IPS-15b (cell line): ENCODE data around the gene CCDC195.

Experiments
- H3K27me3 ChIP-seq: one replicate; pipeline ENCODE4 v1.6.1; 2013; ENCODE audit warnings: low read length; ENCODE audit not compliant: control insufficient read depth, insufficient read depth
- H3K36me3 ChIP-seq: one replicate; pipeline ENCODE4 v1.6.1; 2013; ENCODE audit warnings: low read length; ENCODE audit not compliant: control insufficient read depth, insufficient read depth
- H3K4me1 ChIP-seq: one replicate; pipeline ENCODE4 v1.6.1; 2013; ENCODE audit warnings: mild to moderate bottlenecking, low read length; ENCODE audit not compliant: control insufficient read depth, insufficient read depth
- H3K4me3 ChIP-seq: one replicate; pipeline ENCODE4 v1.5.1; 2013; ENCODE audit warnings: low read depth, low read length
- H3K9ac ChIP-seq: one replicate; pipeline ENCODE4 v1.6.1; 2013; ENCODE audit warnings: low read depth, mild to moderate bottlenecking, low read length
- H3K9me3 ChIP-seq: one replicate; pipeline ENCODE4 v1.6.1; 2013; ENCODE audit warnings: mild to moderate bottlenecking, low read length; ENCODE audit not compliant: control insufficient read depth, insufficient read depth

Gene CCDC195

GRCh38 chr2:224724331-224724730, 8.2 kb upstream of the CCDC195 start:
- Histone ChIP-seq H3K9ac (no peak overlapping the region), H3K4me3 (no peak overlapping the region), H3K27me3 (no peaks in the 10 kb centered on the region), H3K9me3 (no peaks in the 10 kb centered on the region), H3K36me3 (no peaks in the 10 kb centered on the region), H3K4me1 (no peaks in the 10 kb centered on the region)

- Histone ChIP-seq H3K4me1 (no peaks in the 10 kb centered on the region), H3K9ac (no peak overlapping the region), H3K4me3 (no peak overlapping the region), H3K36me3 (no peaks in the 10 kb centered on the region), H3K27me3 (no peaks in the 10 kb centered on the region), H3K9me3 (no peaks in the 10 kb centered on the region)
These were observed 7.5 kb upstream of the CCDC195 start for GRCh38 chr2:224723586-224724217.

GRCh38 chr2:224722770-224723169, 6.6 kb upstream of the CCDC195 start:
- no peaks in the 10 kb centered on the region for H3K9me3 ChIP-seq
- H3K4me3 ChIP-seq = no peak overlapping the region
- H3K27me3 ChIP-seq = no peaks in the 10 kb centered on the region
- H3K4me1 ChIP-seq = no peaks in the 10 kb centered on the region
- H3K36me3 ChIP-seq = no peaks in the 10 kb centered on the region
- H3K9ac ChIP-seq = no peak overlapping the region

GRCh38 chr2:224722250-224722649, 6.1 kb upstream of the CCDC195 start:
- H3K27me3 ChIP-seq = no peaks in the 10 kb centered on the region
- H3K36me3 ChIP-seq = no peaks in the 10 kb centered on the region
- no peaks in the 10 kb centered on the region for H3K4me1 ChIP-seq
- H3K4me3 ChIP-seq = no peak overlapping the region
- H3K9ac ChIP-seq = no peak overlapping the region
- H3K9me3 ChIP-seq = no peaks in the 10 kb centered on the region

- H3K9me3 ChIP-seq = no peaks in the 10 kb centered on the region
- H3K4me1 ChIP-seq = no peaks in the 10 kb centered on the region
- H3K27me3 ChIP-seq = no peaks in the 10 kb centered on the region
- H3K9ac ChIP-seq = no peak overlapping the region
- H3K36me3 ChIP-seq = no peaks in the 10 kb centered on the region
- H3K4me3 ChIP-seq = no peak overlapping the region
These were observed 756 bp upstream of the CCDC195 start for GRCh38 chr2:224716921-224717320.

GRCh38 chr2:224711859-224712665, 4.1 kb downstream of the CCDC195 start:
- H3K4me3 ChIP-seq = no peak overlapping the region
- no peak overlapping the region for H3K9ac ChIP-seq
- H3K4me1 ChIP-seq = no peaks in the 10 kb centered on the region
- H3K27me3 ChIP-seq = no peaks in the 10 kb centered on the region
- H3K36me3 ChIP-seq = no peaks in the 10 kb centered on the region
- no peaks in the 10 kb centered on the region for H3K9me3 ChIP-seq

GRCh38 chr2:224711381-224711780, 4.8 kb downstream of the CCDC195 start:
- H3K27me3 ChIP-seq = no peaks in the 10 kb centered on the region
- no peaks in the 10 kb centered on the region for H3K4me1 ChIP-seq

GRCh38 chr2:224709301-224709700, 6.9 kb downstream of the CCDC195 start:
- Histone ChIP-seq H3K27me3 (no peaks in the 10 kb centered on the region), H3K9ac (no peak overlapping the region), H3K9me3 (no peaks in the 10 kb centered on the region), H3K4me3 (no peak overlapping the region), H3K4me1 (no peaks in the 10 kb centered on the region), H3K36me3 (no peaks in the 10 kb centered on the region)

More at GRCh38 chr2:224711381-224711780, 4.8 kb downstream of the CCDC195 start:
- Histone ChIP-seq H3K4me3 (no peak overlapping the region), H3K9me3 (no peaks in the 10 kb centered on the region), H3K9ac (no peak overlapping the region), H3K36me3 (no peaks in the 10 kb centered on the region)

- H3K4me3 ChIP-seq = no peak overlapping the region
- no peak overlapping the region for H3K9ac ChIP-seq
- H3K36me3 ChIP-seq = no peaks in the 10 kb centered on the region
These were observed 21.7 kb downstream of the CCDC195 start for GRCh38 chr2:224694502-224694901.

GRCh38 chr2:224691563-224691962, 24.6 kb downstream of the CCDC195 start:
- Histone ChIP-seq H3K9ac (no peak overlapping the region), H3K4me3 (no peak overlapping the region), H3K9me3 (no peaks in the 10 kb centered on the region), H3K36me3 (no peaks in the 10 kb centered on the region), H3K4me1 (no peaks in the 10 kb centered on the region), H3K27me3 (no peaks in the 10 kb centered on the region)

More at GRCh38 chr2:224694502-224694901, 21.7 kb downstream of the CCDC195 start:
- Histone ChIP-seq H3K4me1 (no peaks in the 10 kb centered on the region), H3K27me3 (no peaks in the 10 kb centered on the region), H3K9me3 (no peaks in the 10 kb centered on the region)

- Histone ChIP-seq H3K9ac (no peak overlapping the region), H3K4me3 (no peak overlapping the region), H3K4me1 (no peaks in the 10 kb centered on the region), H3K36me3 (no peaks in the 10 kb centered on the region), H3K27me3 (no peaks in the 10 kb centered on the region), H3K9me3 (no peaks in the 10 kb centered on the region)
These were observed 25.3 kb downstream of the CCDC195 start for GRCh38 chr2:224690868-224691267.

GRCh38 chr2:224689539-224689938, 26.6 kb downstream of the CCDC195 start:
- no peaks in the 10 kb centered on the region for H3K9me3 ChIP-seq
- H3K36me3 ChIP-seq = no peaks in the 10 kb centered on the region
- H3K9ac ChIP-seq = no peak overlapping the region
- no peaks in the 10 kb centered on the region for H3K4me1 ChIP-seq
- no peaks in the 10 kb centered on the region for H3K27me3 ChIP-seq
- H3K4me3 ChIP-seq = no peak overlapping the region
